HEK293T (cell line): ENCODE results near the gene SAP30L.

Experiments
- CTCF ChIA-PET: fragments of 350-600 bp; formaldehyde crosslinking; extraction: SDS; loops from one replicate; lab custom pipeline; 2021; ENCODE audit warnings: antibody characterized with exemption, inconsistent platforms; lab: Yijun Ruan, JAX
- POLR2A ChIA-PET: fragments of 350-600 bp; formaldehyde crosslinking; extraction: SDS; loops from one replicate; lab custom pipeline; 2020; ENCODE audit warnings: antibody characterized with exemption, inconsistent platforms; lab: Yijun Ruan, JAX
- DNase-seq: peaks from one replicate; pipeline ENCODE4 v3.0.0; 2012; ENCODE audit warnings: mixed read lengths; ENCODE audit errors: extremely low spot score
- ARNT ChIP-seq: fragments of 450-650 bp; IDR thresholded peaks from 2 replicates; pipeline ENCODE4 v1.6.1; 2017; ENCODE audit warnings: mild to moderate bottlenecking
- BHLHE40 ChIP-seq: fragments of 450-650 bp; IDR thresholded peaks from 2 replicates; pipeline ENCODE4 v1.6.1; 2016; ENCODE audit warnings: mild to moderate bottlenecking, moderate library complexity, borderline replicate concordance
- CTBP1 ChIP-seq: fragments of 450-650 bp; IDR thresholded peaks from 2 replicates; pipeline ENCODE4 v1.6.1; 2016; ENCODE audit warnings: borderline replicate concordance
- ELF4 ChIP-seq: fragments of 450-650 bp; IDR thresholded peaks from 2 replicates; pipeline ENCODE4 v1.6.1; 2017; ENCODE audit warnings: antibody characterized with exemption
- FOXA1 ChIP-seq: fragments of 450-650 bp; IDR thresholded peaks from 2 replicates; pipeline ENCODE4 v1.6.1; 2016; ENCODE audit warnings: mild to moderate bottlenecking
- FOXK2 ChIP-seq: fragments of 450-650 bp; IDR thresholded peaks from 2 replicates; pipeline ENCODE4 v1.6.1; 2016; ENCODE audit warnings: mild to moderate bottlenecking
- FOXM1 ChIP-seq: fragments of 450-650 bp; IDR thresholded peaks from 2 replicates; pipeline ENCODE4 v1.6.1; 2017; ENCODE audit warnings: mild to moderate bottlenecking, borderline replicate concordance
- HDGF ChIP-seq: fragments of 450-650 bp; IDR thresholded peaks from 2 replicates; pipeline ENCODE4 v1.6.1; 2017; ENCODE audit warnings: antibody characterized with exemption, borderline replicate concordance
- L3MBTL2 ChIP-seq: fragments of 450-650 bp; conservative IDR thresholded peaks from 2 replicates; pipeline ENCODE4 v1.6.1; 2016; ENCODE audit warnings: mild to moderate bottlenecking
- LEF1 ChIP-seq: fragments of 450-650 bp; IDR thresholded peaks from 2 replicates; pipeline ENCODE4 v1.6.1; 2017; ENCODE audit warnings: mild to moderate bottlenecking, borderline replicate concordance
- NFRKB ChIP-seq: fragments of 450-650 bp; IDR thresholded peaks from 2 replicates; pipeline ENCODE4 v1.6.1; 2016; ENCODE audit warnings: mild to moderate bottlenecking, moderate library complexity
- SP1 ChIP-seq: fragments of 450-650 bp; IDR thresholded peaks from 2 replicates; pipeline ENCODE4 v1.6.1; 2017
- SUZ12 ChIP-seq: fragments of 450-650 bp; IDR thresholded peaks from 2 replicates; pipeline ENCODE4 v1.6.1; 2016; ENCODE audit warnings: mild to moderate bottlenecking
- TARDBP ChIP-seq: fragments of 450-650 bp; IDR thresholded peaks from 2 replicates; pipeline ENCODE4 v1.6.1; 2016
- ZNF384 ChIP-seq: fragments of 450-650 bp; IDR thresholded peaks from 2 replicates; pipeline ENCODE4 v1.6.1; 2016
- TF ChIP-seq, protein P1 (sequence below): fragments of 450-650 bp; IDR thresholded peaks from 2 replicates; pipeline ENCODE4 v1.6.1; 2016

The SAP30L gene

DNA sequence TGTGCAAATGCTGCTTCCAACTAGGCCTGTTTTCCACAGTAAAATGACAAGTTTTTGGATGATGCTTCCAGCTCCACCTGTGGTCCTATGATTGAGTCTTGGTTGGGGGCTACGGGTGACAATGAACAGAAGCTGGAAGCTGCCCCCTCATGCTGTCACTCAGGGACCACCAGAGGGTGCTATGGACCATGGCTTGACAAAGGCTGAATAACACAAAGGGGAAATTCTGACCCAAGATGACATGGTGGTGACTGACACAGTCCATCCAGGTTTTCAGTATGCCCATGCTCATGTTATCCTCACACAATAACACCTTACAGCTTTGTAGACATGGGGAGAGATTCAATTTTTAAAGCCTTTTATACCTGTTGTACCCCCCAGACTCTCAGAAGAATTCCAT, 23.9 kb upstream of the SAP30L start:
- POLR2A ChIA-PET, result interaction anchor here (1.5 kb wide), 1 partner anchor 188 kb away, joined by 3 read pairs; no protein-coding TSS in a partner anchor
- CTCF ChIA-PET, result interaction anchor here (0.6 to 2.0 kb wide), 15 partner anchors 9 to 221 kb away, joined by 3 to 14 read pairs (median 4); no protein-coding TSS in a partner anchor
- TF ChIP-seq SUZ12 (no peak), ELF4 (no peak), SP1 (no peak), ZNF384 (no peak), CTBP1 (no peak), NFRKB (no peak), LEF1 (no peak)
- TF ChIP-seq, protein P1, sequence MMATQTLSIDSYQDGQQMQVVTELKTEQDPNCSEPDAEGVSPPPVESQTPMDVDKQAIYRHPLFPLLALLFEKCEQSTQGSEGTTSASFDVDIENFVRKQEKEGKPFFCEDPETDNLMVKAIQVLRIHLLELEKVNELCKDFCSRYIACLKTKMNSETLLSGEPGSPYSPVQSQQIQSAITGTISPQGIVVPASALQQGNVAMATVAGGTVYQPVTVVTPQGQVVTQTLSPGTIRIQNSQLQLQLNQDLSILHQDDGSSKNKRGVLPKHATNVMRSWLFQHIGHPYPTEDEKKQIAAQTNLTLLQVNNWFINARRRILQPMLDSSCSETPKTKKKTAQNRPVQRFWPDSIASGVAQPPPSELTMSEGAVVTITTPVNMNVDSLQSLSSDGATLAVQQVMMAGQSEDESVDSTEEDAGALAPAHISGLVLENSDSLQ, result peak; percentile 60
- DNase-seq, result peak; percentile 57

DNA sequence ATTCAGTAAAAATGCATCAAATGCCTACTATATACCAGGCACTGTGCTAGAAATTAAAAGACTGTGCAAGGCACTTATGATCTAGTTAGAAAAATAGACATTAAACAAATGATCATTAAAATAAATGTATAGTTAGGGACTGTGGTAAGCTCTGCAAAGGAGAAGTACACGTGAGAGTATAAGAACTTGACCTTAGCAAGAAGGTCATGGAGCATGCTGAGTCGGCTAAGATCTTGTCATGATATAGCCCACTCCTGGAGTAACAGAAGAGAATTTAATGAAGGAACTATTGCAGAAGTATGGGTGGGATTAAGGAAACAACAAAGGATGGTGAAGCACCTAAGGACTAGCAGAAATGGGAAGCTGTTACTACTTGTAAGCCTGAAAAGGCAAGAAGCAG, 23.5 kb upstream of the SAP30L start:
- POLR2A ChIA-PET, result interaction anchor here (0.9 to 1.5 kb wide), 2 partner anchors 187 to 383 kb away, joined by 3 read pairs; partner anchors contain the start of genes FAM114A2 and MFAP3
- CTCF ChIA-PET, result interaction anchor here (0.6 to 2.0 kb wide), 12 partner anchors 9 to 220 kb away, joined by 3 to 14 read pairs (median 5); no protein-coding TSS in a partner anchor
- DNase-seq, result no peak
- TF ChIP-seq LEF1 (no peak), TARDBP (no peak)

DNA sequence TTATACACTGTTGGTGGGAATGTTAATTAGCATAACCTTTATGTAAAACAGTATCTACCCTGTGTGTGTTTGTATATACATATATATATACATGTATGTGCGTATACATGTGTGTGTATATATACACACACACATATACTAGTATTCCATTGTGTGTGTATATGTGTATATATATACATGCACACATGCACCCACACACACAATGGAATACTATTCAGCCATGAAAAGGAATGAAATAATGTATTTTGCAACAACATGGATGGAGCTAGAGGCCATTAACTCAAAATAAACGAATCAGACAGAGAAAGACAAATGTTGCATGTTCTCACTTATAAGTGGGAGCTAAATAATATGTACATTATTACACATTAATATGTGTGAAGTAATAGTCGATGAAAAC, 17.6 kb upstream of the SAP30L start:
- TF ChIP-seq LEF1 (no peak), SUZ12 (no peak), BHLHE40 (no peak), ZNF384 (no peak), ELF4 (no peak), NFRKB (no peak), SP1 (no peak), FOXA1 (no peak), HDGF (no peak), FOXM1 (no peak), TARDBP (no peak), CTBP1 (no peak)
- TF ChIP-seq, protein P1, result no peak
- CTCF ChIA-PET, result no interaction called here
- no peak for DNase-seq
- POLR2A ChIA-PET, result no interaction called here

DNA sequence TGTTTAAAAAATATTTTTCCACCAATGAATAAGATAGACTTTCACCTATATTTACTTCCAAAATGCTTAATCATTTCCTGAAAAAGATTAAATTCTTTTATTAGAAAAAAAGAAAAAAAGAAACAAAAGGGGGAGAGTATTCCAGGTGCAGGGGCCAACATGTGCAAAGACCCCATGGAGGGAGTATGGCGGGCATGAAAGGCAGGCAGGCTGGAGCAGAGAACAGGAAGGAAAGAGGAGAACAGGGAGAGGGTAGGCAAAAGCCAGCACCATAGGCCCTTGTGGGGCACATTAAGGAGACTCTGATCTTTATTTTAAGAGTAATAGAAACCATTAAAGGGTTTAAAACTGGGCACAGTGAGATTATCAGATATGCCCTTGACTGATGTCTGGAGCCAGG, 16.5 kb upstream of the SAP30L start:
- no peak for TF ChIP-seq ARNT
- TF ChIP-seq LEF1, result no peak
- no peak for TF ChIP-seq ZNF384
- no peak for TF ChIP-seq CTBP1
- TF ChIP-seq HDGF, result no peak
- TF ChIP-seq SP1, result no peak
- no peak for TF ChIP-seq SUZ12
- no peak for TF ChIP-seq BHLHE40
- no peak for TF ChIP-seq FOXK2
- TF ChIP-seq L3MBTL2, result no peak
- TF ChIP-seq, protein P1, result no peak
- TF ChIP-seq FOXA1, result no peak
- no peak for TF ChIP-seq FOXM1
- no peak for TF ChIP-seq TARDBP
- no peak for DNase-seq
- POLR2A ChIA-PET, result no interaction called here
- CTCF ChIA-PET, result interaction anchor here (2.9 kb wide), 1 partner anchor 7 kb away, joined by 8 read pairs; no protein-coding TSS in a partner anchor

DNA sequence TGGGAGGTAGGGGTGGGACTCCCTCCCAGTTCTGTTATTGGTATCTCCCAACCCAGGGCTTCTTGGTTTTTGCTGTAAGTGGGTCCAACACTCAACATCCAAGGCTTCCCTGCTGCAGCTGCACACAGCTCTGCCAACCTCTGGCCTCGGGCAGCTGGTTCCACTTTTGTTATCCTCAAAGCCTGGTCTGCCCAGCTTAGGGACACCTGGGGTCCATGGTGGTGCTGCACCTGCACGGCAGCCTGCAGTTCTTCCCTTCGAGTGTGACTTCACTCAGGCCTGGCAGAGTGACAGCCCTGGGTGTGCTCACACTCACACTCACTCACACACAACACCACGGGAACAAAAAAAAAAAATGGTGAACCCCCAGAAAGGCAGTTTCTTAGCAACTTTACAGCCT, 15.3 kb upstream of the SAP30L start:
- TF ChIP-seq HDGF (no peak), L3MBTL2 (no peak), LEF1 (no peak), ARNT (no peak), ELF4 (no peak), NFRKB (no peak), SP1 (no peak)
- TF ChIP-seq, protein P1, result no peak
- POLR2A ChIA-PET, result interaction anchor here (0.7 kb wide), 1 partner anchor 16 kb away, joined by 3 read pairs; no protein-coding TSS in a partner anchor
- CTCF ChIA-PET, result interaction anchor here (2.9 kb wide), 1 partner anchor 8 kb away, joined by 8 read pairs; no protein-coding TSS in a partner anchor
- DNase-seq, result no peak

DNA sequence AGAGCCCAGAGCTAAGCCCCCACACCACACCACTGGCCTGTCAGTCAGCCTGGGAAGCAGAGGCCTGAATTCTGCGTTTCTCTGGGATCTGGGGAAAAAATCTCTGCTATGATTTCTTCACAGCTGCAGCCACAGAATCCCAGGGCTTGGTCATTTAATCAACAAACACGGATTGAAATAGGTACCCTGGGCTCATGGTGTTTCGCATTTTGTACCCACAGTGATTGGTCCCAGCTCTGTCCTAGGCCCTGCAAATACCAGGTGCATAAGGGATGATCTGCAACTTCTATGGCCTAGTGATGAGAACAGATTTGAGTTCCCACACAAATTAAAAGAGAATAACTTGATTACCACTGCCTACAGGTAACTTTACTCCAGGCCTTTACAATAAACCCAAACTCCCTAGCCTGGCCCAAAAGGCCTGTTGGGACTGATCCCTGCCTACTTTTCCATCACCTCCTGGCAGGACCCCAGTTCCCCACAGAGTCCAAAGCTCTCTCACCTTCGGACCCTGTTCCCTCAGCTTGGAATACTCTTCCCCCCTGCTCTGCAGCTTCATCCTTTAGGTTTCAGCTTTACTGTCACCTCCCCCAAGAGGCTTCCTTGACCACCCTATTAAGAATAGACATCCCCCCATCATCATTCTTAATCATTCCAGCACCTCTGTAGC, 14.7 kb upstream of the SAP30L start:
- DNase-seq, result no peak
- ChIA-PET POLR2A (interaction anchor here (0.8 kb wide), 1 partner anchor 45 kb away, joined by 3 read pairs; no protein-coding TSS in a partner anchor), CTCF (interaction anchor here (2.9 kb wide), 1 partner anchor 9 kb away, joined by 8 read pairs; no protein-coding TSS in a partner anchor)
- TF ChIP-seq ZNF384 (no peak), ARNT (no peak), HDGF (no peak), SP1 (no peak), CTBP1 (no peak), NFRKB (no peak), BHLHE40 (no peak), LEF1 (no peak), L3MBTL2 (no peak), FOXM1 (no peak), TARDBP (no peak), ELF4 (no peak), FOXK2 (no peak), SUZ12 (no peak), FOXA1 (no peak)
- TF ChIP-seq, protein P1, result no peak
